Activated T-helper 1 cell treated with anti-CD3 and anti-CD28 coated beads, Interleukin-12 subunit alpha, Interleukin-12 subunit beta, Interleukin-2, Interleukin-4 antibody, amounts not matched to agents 30 ng/mL and 10 ng/mL and 1 ng/mL, durations not matched to agents 14 hours and 24 hours and 36 hours (primary cell): ENCODE data around the gene TIGAR. TPM values are rescaled to one million over a fixed set of nuclear protein-coding genes. Genes with fewer than 3 reads are reported as not detected.

ENCODE experiments used
- DNase-seq: peaks from one replicate; pipeline ENCODE4 v3.0.0; 2021; ENCODE audit warnings: low spot score
- H3K27ac Mint-ChIP-seq: one replicate; pipeline ENCODE4 v1.8.0; 2021; ENCODE audit warnings: mild to moderate bottlenecking, mixed read lengths
- H3K27me3 Mint-ChIP-seq: one replicate; pipeline ENCODE4 v1.8.0; 2022; ENCODE audit warnings: mild to moderate bottlenecking, moderate library complexity, mixed read lengths; ENCODE audit not compliant: insufficient read depth
- H3K36me3 Mint-ChIP-seq: one replicate; pipeline ENCODE4 v1.8.0; 2021; ENCODE audit warnings: low read depth, mixed read lengths
- H3K4me1 Mint-ChIP-seq: one replicate; pipeline ENCODE4 v1.8.0; 2021; ENCODE audit warnings: low read depth, mixed read lengths
- H3K4me3 Mint-ChIP-seq: one replicate; pipeline ENCODE4 v1.8.0; 2021; ENCODE audit warnings: mild to moderate bottlenecking, moderate library complexity, mixed read lengths
- H3K9me3 Mint-ChIP-seq: one replicate; pipeline ENCODE4 v1.8.0; 2021; ENCODE audit warnings: mixed read lengths
- intact Hi-C: fragments of 100-400 bp; cut with micrococcal nuclease; formaldehyde crosslinking; loops from one replicate; pipeline ENCODE4 v1.15.1; 2024
- total RNA-seq: library from RNA; stranded (reverse); gene quantifications from 2 replicates; pipeline ENCODE4 v1.2.3, GENCODE V29; 2022

The TIGAR gene
- total RNA-seq, 1 donor from 2014 or later = 14.4 TPM

DNA sequence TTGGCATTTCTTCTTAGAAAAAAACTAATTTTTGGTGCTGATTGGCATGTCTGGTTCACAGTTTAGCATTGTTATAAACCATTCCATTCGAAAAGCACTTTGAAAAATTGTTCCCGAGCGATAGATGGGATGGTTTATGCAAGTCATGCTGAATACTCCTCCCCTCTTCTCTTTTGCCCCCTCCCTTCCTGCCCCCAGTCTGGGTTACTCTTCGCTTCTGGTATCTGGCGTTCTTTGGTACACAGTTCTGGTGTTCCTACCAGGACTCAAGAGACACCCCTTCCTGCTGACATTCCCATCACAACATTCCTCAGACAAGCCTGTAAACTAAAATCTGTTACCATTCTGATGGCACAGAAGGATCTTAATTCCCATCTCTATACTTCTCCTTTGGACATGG lies 20.1 kb upstream of the TIGAR start:
- no peaks in the 10 kb centered on the region for H3K27me3 Mint-ChIP-seq
- no peaks in the 10 kb centered on the region for H3K9me3 Mint-ChIP-seq
- peaks cover 42% of the 10 kb centered on the region for H3K4me1 Mint-ChIP-seq
- no peak for DNase-seq
- H3K36me3 Mint-ChIP-seq = peaks cover 73% of the 10 kb centered on the region
- no peak overlapping the region for H3K4me3 Mint-ChIP-seq
- intact Hi-C loops = no loop called here
- peak overlapping the region; percentile 64 for H3K27ac Mint-ChIP-seq

DNA sequence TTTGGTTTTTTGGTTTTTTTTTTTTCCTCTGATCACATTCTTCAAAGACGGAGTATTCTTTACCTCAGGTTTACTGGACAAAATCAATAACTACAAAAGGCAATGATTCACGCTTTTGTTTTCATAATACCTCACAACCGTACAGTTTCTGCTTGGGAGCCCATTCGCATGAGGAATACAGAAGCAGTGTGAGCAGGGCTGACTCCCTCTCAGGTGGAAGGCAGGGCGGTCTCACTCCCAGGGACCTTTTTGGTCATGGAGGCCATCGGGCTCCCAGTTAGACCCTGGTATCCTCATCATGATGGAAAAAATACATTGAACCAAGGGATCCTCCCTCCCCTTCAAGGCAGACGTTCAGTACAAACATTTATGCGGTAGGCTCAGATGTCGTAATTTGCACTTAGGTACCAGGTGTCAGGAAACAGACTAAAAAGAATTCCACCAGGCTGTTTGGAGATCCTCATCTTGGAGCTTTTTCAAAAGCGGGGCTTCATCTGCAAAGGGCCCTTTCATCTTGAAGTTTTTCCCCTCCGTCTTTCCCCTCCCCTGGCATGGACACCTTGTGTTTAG lies 19.0 kb upstream of the TIGAR start:
- H3K27ac Mint-ChIP-seq = peak overlapping the region; percentile 55
- no peak for DNase-seq
- no peaks in the 10 kb centered on the region for H3K27me3 Mint-ChIP-seq
- H3K4me1 Mint-ChIP-seq = peaks cover 42% of the 10 kb centered on the region
- H3K4me3 Mint-ChIP-seq = no peak overlapping the region
- intact Hi-C loops = no loop called here
- peaks cover 75% of the 10 kb centered on the region for H3K36me3 Mint-ChIP-seq
- H3K9me3 Mint-ChIP-seq = no peaks in the 10 kb centered on the region

DNA sequence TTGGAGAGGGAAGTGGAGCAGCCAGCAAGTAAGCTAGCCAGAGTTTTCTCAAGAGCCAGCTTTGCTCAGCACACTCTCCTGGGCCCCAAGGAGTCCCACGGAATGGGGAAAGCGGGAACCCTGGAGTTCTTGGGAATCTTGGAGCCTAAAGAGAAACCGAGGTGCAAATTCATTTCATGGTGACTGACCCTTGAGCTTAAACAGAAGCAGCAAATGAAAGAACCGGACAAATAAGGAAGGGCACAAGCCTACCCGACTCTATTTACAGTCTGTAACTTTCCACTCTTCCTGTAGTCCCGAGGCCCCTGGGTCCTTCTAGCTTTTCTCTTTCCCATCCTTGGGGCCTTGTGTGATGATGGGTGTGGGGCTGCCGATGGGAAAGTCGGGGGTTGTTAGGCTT lies 18.1 kb upstream of the TIGAR start:
- intact Hi-C loops = no loop called here
- Mint-ChIP-seq H3K9me3 (no peaks in the 10 kb centered on the region), H3K27me3 (no peaks in the 10 kb centered on the region), H3K4me1 (peaks cover 38% of the 10 kb centered on the region), H3K36me3 (peaks cover 75% of the 10 kb centered on the region), H3K27ac (no peak overlapping the region), H3K4me3 (no peak overlapping the region)
- DNase-seq = no peak

DNA sequence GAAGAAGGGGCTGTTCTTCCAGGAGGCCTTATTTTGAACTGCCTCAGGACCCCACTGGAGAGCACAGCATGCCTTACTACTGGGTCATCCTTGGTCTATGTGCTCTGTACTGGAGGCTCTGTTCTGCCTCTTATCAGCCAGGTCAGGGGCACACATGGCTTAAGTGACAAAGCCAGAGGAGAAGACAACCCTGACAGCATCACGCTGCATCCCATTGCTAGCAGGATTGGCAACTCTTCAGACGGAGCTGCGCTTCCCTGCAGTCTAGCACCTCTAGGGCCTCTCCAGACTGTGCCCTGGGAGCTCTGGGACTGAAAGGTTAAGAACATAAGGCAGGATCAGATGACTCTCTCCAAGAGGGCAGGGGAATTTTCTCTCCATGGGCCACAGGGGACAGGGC lies 17.3 kb upstream of the TIGAR start:
- H3K27ac Mint-ChIP-seq = peak overlapping the region; percentile 18
- intact Hi-C loops = no loop called here
- peaks cover 72% of the 10 kb centered on the region for H3K36me3 Mint-ChIP-seq
- DNase-seq = no peak
- no peaks in the 10 kb centered on the region for H3K27me3 Mint-ChIP-seq
- H3K4me1 Mint-ChIP-seq = peaks cover 32% of the 10 kb centered on the region
- H3K4me3 Mint-ChIP-seq = no peak overlapping the region
- H3K9me3 Mint-ChIP-seq = no peaks in the 10 kb centered on the region

DNA sequence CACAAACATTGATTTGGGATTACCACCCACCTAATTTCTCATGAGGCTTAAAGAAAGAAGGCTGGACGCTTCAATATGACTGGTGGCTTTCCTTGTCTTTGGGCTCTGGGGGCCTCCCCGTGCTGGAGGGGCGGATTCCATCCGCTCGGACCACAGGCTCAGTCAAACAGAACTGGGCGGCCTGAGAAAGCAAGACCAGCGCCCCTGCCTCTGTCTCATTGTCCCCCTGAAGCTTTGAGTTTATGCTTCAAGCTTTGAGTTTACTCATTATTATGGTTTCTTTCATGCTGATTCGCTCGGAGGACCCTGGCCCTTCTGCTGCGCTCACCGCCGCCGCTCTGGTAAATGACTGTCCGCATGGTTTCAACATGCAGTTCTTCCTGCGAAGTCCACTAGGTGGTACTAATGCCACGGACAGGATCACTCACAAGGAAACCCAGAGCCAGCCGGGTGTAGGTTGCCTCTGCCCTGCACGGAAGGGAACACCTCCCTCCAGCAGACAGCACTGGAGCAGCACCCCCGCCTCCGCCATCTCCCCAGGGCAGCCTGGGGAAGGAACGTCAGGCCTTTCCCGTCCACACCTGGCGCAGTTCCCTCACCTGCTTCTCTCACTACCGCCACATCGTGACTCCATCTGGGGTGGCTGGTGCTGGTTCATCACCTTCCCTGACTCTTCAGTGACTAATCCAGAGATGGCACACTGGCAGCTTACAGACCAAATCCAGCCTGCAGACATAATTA lies 13.2 kb upstream of the TIGAR start:
- Mint-ChIP-seq H3K4me3 (no peak overlapping the region), H3K27ac (no peak overlapping the region), H3K4me1 (peaks cover under 1% of the 10 kb centered on the region), H3K36me3 (peaks cover 56% of the 10 kb centered on the region), H3K27me3 (no peaks in the 10 kb centered on the region), H3K9me3 (no peaks in the 10 kb centered on the region)
- intact Hi-C loops = loop anchor here (5.0 kb wide), 1 partner anchor 230 kb away; the partner anchor contains the start of gene RAD51AP1
- DNase-seq = no peak

DNA sequence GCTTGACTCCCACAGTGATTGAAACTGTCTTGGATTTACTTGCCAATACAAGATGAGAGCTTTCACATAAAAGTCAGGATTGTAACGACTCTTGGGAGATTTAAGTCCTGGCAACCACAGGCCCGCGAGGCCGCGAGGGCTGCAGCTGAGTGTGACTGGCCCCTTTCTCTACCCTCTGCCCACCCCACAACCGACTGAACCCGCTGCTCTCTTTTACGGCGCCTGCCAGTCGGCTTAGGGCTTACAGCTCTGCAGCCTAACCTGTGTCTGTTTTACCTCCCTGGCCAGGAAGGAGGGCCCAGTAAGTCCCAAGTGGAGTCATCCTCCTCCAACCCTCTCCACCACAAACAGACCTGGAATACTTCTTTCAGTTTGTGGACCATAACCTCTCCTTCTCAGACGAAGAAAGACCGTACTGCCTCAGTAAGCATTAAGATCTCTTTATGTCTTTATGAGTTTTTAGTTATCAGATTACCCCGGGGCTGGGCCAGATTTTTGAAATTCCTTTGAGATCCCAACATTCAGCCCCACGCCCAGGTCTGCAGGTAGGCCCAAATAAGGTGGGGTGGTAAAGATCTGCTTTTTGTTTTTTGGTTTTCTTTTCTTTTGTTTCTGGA lies 12.6 kb upstream of the TIGAR start:
- Mint-ChIP-seq H3K27ac (no peak overlapping the region), H3K4me3 (no peak overlapping the region), H3K27me3 (no peaks in the 10 kb centered on the region), H3K9me3 (no peaks in the 10 kb centered on the region), H3K4me1 (no peaks in the 10 kb centered on the region), H3K36me3 (peaks cover 51% of the 10 kb centered on the region)
- DNase-seq = no peak
- intact Hi-C loops = loop anchor here (5.0 kb wide), 1 partner anchor 229 kb away; the partner anchor contains the start of gene RAD51AP1

DNA sequence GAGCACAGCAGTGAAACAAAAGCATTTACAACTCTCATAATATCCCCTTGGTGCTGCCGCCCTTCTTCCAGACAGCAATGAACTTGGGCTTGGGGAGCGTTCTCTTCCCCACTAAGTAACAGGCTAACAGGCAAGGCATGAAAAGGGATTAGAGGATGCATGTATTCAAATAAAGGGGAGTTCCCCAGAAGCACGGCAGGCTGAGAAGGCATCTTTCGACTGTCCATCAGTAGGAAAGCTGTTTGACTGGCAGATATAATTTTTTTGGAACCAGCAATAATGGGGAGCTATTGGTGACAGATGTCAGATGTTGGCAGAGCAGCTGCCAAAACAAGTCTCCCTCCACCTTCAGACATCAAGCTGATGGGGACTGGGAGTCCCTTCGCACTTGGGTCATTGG lies 9.2 kb upstream of the TIGAR start:
- intact Hi-C loops = no loop called here
- Mint-ChIP-seq H3K27me3 (no peaks in the 10 kb centered on the region), H3K27ac (no peak overlapping the region), H3K4me3 (no peak overlapping the region), H3K36me3 (peaks cover 27% of the 10 kb centered on the region), H3K9me3 (no peaks in the 10 kb centered on the region), H3K4me1 (no peaks in the 10 kb centered on the region)
- DNase-seq = no peak

DNA sequence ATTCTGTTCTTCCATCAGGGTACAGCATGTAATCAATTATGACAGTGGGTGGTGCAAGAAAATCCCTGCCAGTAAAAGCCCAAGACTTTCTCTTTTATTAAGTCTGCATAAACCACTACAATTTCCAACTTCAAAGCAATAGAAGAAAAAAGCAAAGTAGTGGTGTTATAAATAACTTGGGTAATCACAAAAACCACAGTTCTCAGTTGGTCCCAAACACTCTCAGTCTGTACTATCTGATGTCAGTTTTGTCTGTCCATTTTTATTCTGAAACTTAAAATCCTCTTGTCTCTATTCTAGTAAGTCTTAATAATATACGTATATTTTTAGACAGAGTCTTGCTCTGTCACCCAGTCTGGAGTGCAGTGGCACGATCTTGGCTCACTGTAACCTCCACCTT lies 8.8 kb upstream of the TIGAR start:
- Mint-ChIP-seq H3K36me3 (peaks cover 23% of the 10 kb centered on the region), H3K4me1 (no peaks in the 10 kb centered on the region), H3K27ac (no peak overlapping the region), H3K9me3 (no peaks in the 10 kb centered on the region), H3K4me3 (no peak overlapping the region), H3K27me3 (no peaks in the 10 kb centered on the region)
- intact Hi-C loops = no loop called here
- DNase-seq = no peak

DNA sequence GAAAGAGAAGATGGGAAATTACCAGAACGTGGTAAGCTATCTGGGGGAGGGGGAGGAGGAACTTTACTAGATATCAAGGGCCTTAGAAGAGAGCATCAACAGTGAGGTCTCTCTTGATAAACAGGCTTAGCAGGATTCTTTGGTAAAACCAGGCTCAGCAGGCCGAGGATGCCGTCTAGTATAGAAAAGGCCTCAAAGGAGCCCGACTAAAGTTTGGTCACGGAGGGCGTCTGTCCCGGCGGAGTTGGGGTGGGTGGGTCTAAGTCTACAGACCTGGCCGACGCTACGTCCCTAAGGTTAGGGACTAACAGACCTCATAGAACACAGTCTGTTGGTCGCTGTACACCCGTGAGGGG lies 538 bp upstream of the TIGAR start:
- no peak for DNase-seq
- peaks cover 41% of the 10 kb centered on the region for H3K4me1 Mint-ChIP-seq
- intact Hi-C loops = loop anchor here (1.0 to 5.0 kb wide), 5 partner anchors 213 to 1508 kb away; partner anchors contain the start of genes AKAP3, ITFG2, NDUFA9 and RAD51AP1
- peak overlapping the region; percentile 81 for H3K27ac Mint-ChIP-seq
- H3K36me3 Mint-ChIP-seq = peaks cover 4% of the 10 kb centered on the region
- peak overlapping the region; percentile 93 for H3K4me3 Mint-ChIP-seq
- no peaks in the 10 kb centered on the region for H3K27me3 Mint-ChIP-seq
- H3K9me3 Mint-ChIP-seq = no peaks in the 10 kb centered on the region

DNA sequence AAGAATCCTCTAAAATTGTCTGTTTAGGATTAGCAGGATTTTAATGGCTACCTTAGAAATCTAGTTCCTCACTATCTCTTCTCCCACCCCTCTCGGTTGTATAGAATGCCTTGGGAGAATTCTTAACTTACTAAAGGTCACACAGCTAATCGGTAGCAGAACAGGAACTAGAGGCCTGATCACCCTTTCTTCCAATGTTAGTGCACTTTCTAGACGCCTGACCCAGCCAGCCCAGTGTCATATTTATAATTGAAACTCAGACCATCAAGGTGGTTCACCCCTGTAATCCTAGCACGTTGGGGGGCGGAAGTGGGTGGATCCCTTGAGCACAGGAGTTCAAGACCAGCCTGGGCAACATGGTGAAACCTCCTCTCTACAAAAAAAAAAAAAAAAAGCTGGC lies 1.7 kb downstream of the TIGAR start:
- peaks cover 45% of the 10 kb centered on the region for H3K4me1 Mint-ChIP-seq
- intact Hi-C loops = loop anchor here (5.0 kb wide), 3 partner anchors 325 to 1510 kb away; partner anchors contain the start of genes AKAP3, ITFG2, NDUFA9 and TSPAN9
- no peak overlapping the region for H3K27ac Mint-ChIP-seq
- H3K36me3 Mint-ChIP-seq = peaks cover 7% of the 10 kb centered on the region
- peak overlapping the region; percentile 93 for H3K4me3 Mint-ChIP-seq
- no peak for DNase-seq
- no peaks in the 10 kb centered on the region for H3K27me3 Mint-ChIP-seq
- no peaks in the 10 kb centered on the region for H3K9me3 Mint-ChIP-seq

DNA sequence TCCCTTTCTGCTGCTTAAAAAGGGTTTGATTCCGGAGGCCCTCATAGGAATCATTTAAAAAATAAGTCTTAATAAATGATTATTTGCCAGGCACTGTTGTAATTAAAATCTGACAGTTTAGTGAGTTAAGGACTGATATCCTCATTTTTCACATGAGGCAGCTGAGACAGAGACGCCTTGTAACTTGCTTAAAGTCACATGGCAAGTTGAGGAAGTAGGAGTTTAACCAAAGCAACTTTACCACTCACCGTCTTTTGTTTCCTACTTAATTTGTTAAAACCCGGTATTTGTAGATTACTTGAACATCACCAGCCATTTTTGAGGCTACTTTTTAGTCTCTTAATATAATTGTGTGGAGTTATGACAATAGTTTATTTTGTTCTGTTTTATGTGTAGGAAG lies 2.4 kb downstream of the TIGAR start:
- Mint-ChIP-seq H3K9me3 (no peaks in the 10 kb centered on the region), H3K36me3 (peaks cover 7% of the 10 kb centered on the region), H3K27ac (no peak overlapping the region), H3K27me3 (no peaks in the 10 kb centered on the region), H3K4me3 (peak overlapping the region; percentile 51), H3K4me1 (peaks cover 45% of the 10 kb centered on the region)
- no peak for DNase-seq
- intact Hi-C loops = loop anchor here (5.0 kb wide), 3 partner anchors 324 to 1511 kb away; partner anchors contain the start of genes AKAP3, ITFG2, NDUFA9 and TSPAN9

DNA sequence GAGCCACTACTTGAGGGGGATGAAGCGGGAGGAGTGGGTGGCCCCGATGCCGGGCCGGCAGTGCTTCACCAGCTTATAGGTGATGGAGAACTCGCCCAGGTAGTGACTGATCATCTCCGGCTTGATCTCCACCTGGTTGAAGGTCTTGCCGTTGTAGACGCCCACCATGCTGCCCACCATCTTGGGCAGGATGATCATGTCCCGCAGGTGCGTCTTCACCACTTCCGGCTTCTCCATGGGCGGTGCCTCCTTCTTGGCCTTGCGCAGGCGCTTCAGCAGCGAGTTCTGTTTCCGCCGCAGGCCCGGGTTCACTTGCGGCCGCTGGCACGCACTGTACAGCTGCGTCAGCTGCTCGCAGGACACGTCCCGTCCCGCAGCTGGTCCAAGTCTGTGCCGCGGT lies 3.4 kb downstream of the TIGAR start:
- intact Hi-C loops = loop anchor here (5.0 kb wide), 3 partner anchors 323 to 1512 kb away; partner anchors contain the start of genes AKAP3, ITFG2, NDUFA9 and TSPAN9
- Mint-ChIP-seq H3K27me3 (no peaks in the 10 kb centered on the region), H3K4me1 (peaks cover 42% of the 10 kb centered on the region), H3K27ac (no peak overlapping the region), H3K4me3 (no peak overlapping the region), H3K9me3 (no peaks in the 10 kb centered on the region), H3K36me3 (peaks cover 9% of the 10 kb centered on the region)
- DNase-seq = no peak

DNA sequence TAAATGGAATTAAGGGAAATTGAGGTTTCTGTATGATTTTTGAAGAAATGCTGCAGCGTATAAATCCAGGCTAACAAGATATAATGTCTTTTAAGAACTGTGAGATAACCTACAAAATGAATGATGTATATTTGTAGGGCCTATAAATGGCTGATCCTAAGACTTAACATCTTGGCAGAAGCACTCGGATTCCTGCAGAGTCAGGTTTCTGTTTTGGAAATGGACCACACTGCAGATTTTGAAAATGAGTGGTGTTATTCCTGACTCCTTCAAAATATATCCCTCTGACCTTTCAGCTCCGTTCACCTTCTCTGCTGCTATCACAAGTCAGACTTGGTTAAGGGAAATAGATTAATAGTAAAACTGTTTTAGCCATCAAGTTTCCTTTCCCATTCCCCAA lies 5.0 kb downstream of the TIGAR start:
- H3K9me3 Mint-ChIP-seq = no peaks in the 10 kb centered on the region
- peaks cover 14% of the 10 kb centered on the region for H3K36me3 Mint-ChIP-seq
- H3K4me3 Mint-ChIP-seq = no peak overlapping the region
- intact Hi-C loops = no loop called here
- no peak overlapping the region for H3K27ac Mint-ChIP-seq
- peaks cover 29% of the 10 kb centered on the region for H3K4me1 Mint-ChIP-seq
- H3K27me3 Mint-ChIP-seq = no peaks in the 10 kb centered on the region
- DNase-seq = no peak
